HepG2 (cell line): Measurements from ENCODE around the gene SUV39H2. TPM values are rescaled to one million over a fixed set of nuclear protein-coding genes. Genes with fewer than 3 reads are reported as not detected.
A peak's percentile ranks its signal among the peaks of the same experiment; 100 is the strongest.

Experiments
- CCAR2 ChIP-seq: fragments of 200-400 bp; formaldehyde crosslinking; optimal IDR thresholded peaks from 2 replicates; pipeline ENCODE3; 2018; ENCODE audit warnings: low read depth, mild to moderate bottlenecking, low read length, moderate library complexity
- CREB1 ChIP-seq, 2 experiments: fragments of 450-650 bp in 1 of 2; IDR thresholded peaks; 2 replicates each; pipeline ENCODE4 v1.6.1; 2016 to 2017; ENCODE audit warnings: control low read depth in 1 of 2, mild to moderate bottlenecking in 1 of 2, missing compliant biosample characterization in 1 of 2, missing genetic modification characterization in 1 of 2
- EHMT2 ChIP-seq: fragments of 200-600 bp; sonication (generic); IDR thresholded peaks from 2 replicates; pipeline ENCODE4 v1.7.0; 2017; ENCODE audit warnings: antibody characterized with exemption, low read depth, low read length, borderline replicate concordance
- KDM5A ChIP-seq: fragments of 200-600 bp; sonication (generic); IDR thresholded peaks from 2 replicates; pipeline ENCODE4 v1.7.0; 2018; ENCODE audit warnings: antibody characterized with exemption, mild to moderate bottlenecking, low read length, borderline replicate concordance
- RBM22 ChIP-seq: fragments of 200-400 bp; formaldehyde crosslinking; optimal IDR thresholded peaks from 2 replicates; pipeline ENCODE3; 2017; ENCODE audit warnings: mild to moderate bottlenecking, low read length, moderate library complexity
- ZFP62 ChIP-seq: sonication (generic); formaldehyde crosslinking; IDR thresholded peaks from 2 replicates; pipeline ENCODE4 v1.4.0; 2020; ENCODE audit warnings: missing genetic modification reagents
- ZKSCAN8 ChIP-seq: IDR thresholded peaks from 2 replicates; pipeline ENCODE4 v1.6.1; 2016; ENCODE audit warnings: borderline replicate concordance, missing genetic modification reagents, missing compliant biosample characterization
- ZNF589 ChIP-seq: sonication (generic); formaldehyde crosslinking; conservative IDR thresholded peaks from 2 replicates; pipeline ENCODE4 v1.8.0; 2022; ENCODE audit warnings: mild to moderate bottlenecking, moderate library complexity, missing genetic modification reagents
- ZNF644 ChIP-seq: IDR thresholded peaks from 2 replicates; pipeline ENCODE4 v1.6.1; 2016; ENCODE audit warnings: low read depth
- ZNF790 ChIP-seq: sonication (generic); formaldehyde crosslinking; IDR thresholded peaks from 2 replicates; pipeline ENCODE4 v1.8.0; 2022; ENCODE audit warnings: missing genetic modification reagents, mild to moderate bottlenecking, borderline replicate concordance
- polyA plus RNA-seq, 8 experiments: library from polyadenylated mRNA; depleted of rRNA in 3 of 8; stranded (reverse) in 7 of 8; unstranded in 1 of 8; fragments of >200 nt; fragmentation: Illumina TruSeq in 4 of 8; extraction: Trizol in 4 of 8; gene quantifications; 2 replicates each; pipeline versions ENCODE4 v1.2.1 to v1.2.3, GENCODE V29; 2011 to 2016; ENCODE audit warnings: low read depth in 4 of 8, missing spikeins in 1 of 8, mixed read lengths in 1 of 8; ENCODE audit not compliant: insufficient read depth in 1 of 8
- total RNA-seq, 5 experiments: library from RNA; depleted of rRNA; stranded (reverse); fragments of >200 nt; fragmentation: Illumina TruSeq; extraction: Trizol; gene quantifications; 2 replicates each; pipeline ENCODE4 v1.2.3, GENCODE V29; 2016; ENCODE audit warnings: low read depth in 1 of 5
- TF ChIP-seq, protein P1 (sequence below): sonication (generic); formaldehyde crosslinking; IDR thresholded peaks from 2 replicates; pipeline ENCODE4 v1.4.0; 2020; ENCODE audit warnings: missing genetic modification reagents, borderline replicate concordance
- TF ChIP-seq, protein P2 (sequence below): sonication (generic); formaldehyde crosslinking; IDR thresholded peaks from 2 replicates; pipeline ENCODE4 v1.4.0; 2020; ENCODE audit warnings: missing genetic modification reagents, borderline replicate concordance
- TF ChIP-seq, protein P3 (sequence below): sonication (generic); formaldehyde crosslinking; IDR thresholded peaks from 2 replicates; pipeline ENCODE4 v1.4.0; 2020; ENCODE audit warnings: mild to moderate bottlenecking, missing genetic modification reagents

SUV39H2 gene
- total and polyA plus RNA-seq, 2 of the 13 experiments (the other 11 are each of a cell fraction or from before 2014, with no cell fraction given), result 9.0 to 44.3 TPM

DNA sequence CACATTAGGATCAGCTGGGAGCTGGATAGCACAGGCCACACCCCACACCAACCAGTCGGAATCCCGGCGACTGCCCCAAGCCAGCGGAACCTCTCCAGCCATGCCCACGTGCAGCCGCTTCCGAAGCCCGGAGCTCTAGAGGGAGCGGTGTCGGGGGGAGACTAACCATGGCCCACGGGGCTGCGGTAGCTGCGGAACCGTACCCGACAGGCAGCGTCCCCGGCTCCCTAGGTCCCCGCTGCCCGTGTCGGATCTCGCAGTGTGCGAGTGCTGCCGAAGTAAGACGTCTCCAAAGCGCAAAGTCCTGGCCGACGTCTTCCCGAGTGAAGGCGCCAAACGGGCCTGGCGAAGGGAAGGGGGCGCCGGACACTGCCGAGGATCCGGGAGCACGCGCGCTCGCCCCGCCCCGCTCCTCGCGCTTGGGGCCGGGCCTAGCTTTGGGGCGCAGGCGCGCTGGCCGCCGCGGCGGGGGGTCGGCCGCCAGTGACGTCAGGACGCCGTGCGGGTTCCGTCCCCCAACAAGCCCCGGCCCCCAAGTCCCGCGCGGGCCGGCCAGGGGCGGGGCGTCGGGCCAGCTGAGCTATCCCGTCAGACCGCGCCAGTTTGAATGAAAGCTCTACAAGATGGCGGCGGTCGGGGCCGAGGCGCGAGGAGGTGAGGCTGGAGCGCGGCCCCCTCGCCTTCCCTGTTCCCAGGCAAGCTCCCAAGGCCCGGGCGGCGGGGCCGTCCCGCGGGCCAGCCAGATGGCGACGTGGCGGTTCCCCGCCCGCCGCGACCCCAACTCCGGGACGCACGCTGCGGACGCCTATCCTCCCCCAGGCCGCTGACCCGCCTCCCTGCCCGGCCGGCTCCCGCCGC lies at the start of gene SUV39H2 (continued):
- TF ChIP-seq ZKSCAN8 (CRISPR knock-in tag) (no peak), ZFP62 (CRISPR knock-in tag) (no peak; the same call in 1 of the 2 replicates), RBM22 (no peak), CCAR2 (no peak), EHMT2 (no peak), ZNF589 (CRISPR knock-in tag) (no peak), ZNF644 (CRISPR knock-in tag) (no peak), KDM5A (peak; percentile 72), CREB1 (IDR thresholded peaks at IDR 0.05) (peak; percentile 96), CREB1 (CRISPR knock-in tag; IDR thresholded peaks at IDR 0.05) (no peak), ZNF790 (CRISPR knock-in tag) (peak; percentile 33; the same call in 1 of the 2 replicates)
- TF ChIP-seq, protein P1, sequence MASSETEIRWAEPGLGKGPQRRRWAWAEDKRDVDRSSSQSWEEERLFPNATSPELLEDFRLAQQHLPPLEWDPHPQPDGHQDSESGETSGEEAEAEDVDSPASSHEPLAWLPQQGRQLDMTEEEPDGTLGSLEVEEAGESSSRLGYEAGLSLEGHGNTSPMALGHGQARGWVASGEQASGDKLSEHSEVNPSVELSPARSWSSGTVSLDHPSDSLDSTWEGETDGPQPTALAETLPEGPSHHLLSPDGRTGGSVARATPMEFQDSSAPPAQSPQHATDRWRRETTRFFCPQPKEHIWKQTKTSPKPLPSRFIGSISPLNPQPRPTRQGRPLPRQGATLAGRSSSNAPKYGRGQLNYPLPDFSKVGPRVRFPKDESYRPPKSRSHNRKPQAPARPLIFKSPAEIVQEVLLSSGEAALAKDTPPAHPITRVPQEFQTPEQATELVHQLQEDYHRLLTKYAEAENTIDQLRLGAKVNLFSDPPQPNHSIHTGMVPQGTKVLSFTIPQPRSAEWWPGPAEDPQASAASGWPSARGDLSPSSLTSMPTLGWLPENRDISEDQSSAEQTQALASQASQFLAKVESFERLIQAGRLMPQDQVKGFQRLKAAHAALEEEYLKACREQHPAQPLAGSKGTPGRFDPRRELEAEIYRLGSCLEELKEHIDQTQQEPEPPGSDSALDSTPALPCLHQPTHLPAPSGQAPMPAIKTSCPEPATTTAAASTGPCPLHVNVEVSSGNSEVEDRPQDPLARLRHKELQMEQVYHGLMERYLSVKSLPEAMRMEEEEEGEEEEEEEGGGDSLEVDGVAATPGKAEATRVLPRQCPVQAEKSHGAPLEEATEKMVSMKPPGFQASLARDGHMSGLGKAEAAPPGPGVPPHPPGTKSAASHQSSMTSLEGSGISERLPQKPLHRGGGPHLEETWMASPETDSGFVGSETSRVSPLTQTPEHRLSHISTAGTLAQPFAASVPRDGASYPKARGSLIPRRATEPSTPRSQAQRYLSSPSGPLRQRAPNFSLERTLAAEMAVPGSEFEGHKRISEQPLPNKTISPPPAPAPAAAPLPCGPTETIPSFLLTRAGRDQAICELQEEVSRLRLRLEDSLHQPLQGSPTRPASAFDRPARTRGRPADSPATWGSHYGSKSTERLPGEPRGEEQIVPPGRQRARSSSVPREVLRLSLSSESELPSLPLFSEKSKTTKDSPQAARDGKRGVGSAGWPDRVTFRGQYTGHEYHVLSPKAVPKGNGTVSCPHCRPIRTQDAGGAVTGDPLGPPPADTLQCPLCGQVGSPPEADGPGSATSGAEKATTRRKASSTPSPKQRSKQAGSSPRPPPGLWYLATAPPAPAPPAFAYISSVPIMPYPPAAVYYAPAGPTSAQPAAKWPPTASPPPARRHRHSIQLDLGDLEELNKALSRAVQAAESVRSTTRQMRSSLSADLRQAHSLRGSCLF (CRISPR knock-in tag), result 0 out of 2 replicates have a peak, but pooled peaks have one; percentile 77
- TF ChIP-seq, protein P2, sequence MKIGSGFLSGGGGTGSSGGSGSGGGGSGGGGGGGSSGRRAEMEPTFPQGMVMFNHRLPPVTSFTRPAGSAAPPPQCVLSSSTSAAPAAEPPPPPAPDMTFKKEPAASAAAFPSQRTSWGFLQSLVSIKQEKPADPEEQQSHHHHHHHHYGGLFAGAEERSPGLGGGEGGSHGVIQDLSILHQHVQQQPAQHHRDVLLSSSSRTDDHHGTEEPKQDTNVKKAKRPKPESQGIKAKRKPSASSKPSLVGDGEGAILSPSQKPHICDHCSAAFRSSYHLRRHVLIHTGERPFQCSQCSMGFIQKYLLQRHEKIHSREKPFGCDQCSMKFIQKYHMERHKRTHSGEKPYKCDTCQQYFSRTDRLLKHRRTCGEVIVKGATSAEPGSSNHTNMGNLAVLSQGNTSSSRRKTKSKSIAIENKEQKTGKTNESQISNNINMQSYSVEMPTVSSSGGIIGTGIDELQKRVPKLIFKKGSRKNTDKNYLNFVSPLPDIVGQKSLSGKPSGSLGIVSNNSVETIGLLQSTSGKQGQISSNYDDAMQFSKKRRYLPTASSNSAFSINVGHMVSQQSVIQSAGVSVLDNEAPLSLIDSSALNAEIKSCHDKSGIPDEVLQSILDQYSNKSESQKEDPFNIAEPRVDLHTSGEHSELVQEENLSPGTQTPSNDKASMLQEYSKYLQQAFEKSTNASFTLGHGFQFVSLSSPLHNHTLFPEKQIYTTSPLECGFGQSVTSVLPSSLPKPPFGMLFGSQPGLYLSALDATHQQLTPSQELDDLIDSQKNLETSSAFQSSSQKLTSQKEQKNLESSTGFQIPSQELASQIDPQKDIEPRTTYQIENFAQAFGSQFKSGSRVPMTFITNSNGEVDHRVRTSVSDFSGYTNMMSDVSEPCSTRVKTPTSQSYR, result peak; percentile 74
- TF ChIP-seq, protein P3, sequence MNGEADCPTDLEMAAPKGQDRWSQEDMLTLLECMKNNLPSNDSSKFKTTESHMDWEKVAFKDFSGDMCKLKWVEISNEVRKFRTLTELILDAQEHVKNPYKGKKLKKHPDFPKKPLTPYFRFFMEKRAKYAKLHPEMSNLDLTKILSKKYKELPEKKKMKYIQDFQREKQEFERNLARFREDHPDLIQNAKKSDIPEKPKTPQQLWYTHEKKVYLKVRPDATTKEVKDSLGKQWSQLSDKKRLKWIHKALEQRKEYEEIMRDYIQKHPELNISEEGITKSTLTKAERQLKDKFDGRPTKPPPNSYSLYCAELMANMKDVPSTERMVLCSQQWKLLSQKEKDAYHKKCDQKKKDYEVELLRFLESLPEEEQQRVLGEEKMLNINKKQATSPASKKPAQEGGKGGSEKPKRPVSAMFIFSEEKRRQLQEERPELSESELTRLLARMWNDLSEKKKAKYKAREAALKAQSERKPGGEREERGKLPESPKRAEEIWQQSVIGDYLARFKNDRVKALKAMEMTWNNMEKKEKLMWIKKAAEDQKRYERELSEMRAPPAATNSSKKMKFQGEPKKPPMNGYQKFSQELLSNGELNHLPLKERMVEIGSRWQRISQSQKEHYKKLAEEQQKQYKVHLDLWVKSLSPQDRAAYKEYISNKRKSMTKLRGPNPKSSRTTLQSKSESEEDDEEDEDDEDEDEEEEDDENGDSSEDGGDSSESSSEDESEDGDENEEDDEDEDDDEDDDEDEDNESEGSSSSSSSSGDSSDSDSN (CRISPR knock-in tag), result peak; percentile 81
